Nucleus accumbens (tissue), 56 donors: ENCODE results near the gene ADAMTS18.
A peak's percentile ranks its signal among the peaks of the same experiment; 100 is the strongest.

Source experiments
- DNase-seq, 56 donors: peaks; one replicate each; lab custom pipeline; 2025; lab: John Stamatoyannopoulos, UW

The ADAMTS18 gene

GRCh38 chr16:77435272-77435820, 512 bp upstream of the ADAMTS18 start:
- no peak for DNase-seq

GRCh38 chr16:77434022-77434529, 758 bp downstream of the ADAMTS18 start:
- peak in 1 of 56 donors; percentile 5 for DNase-seq

- DNase-seq = no peak
These were observed 1.7 kb downstream of the ADAMTS18 start for GRCh38 chr16:77433146-77433545.

- no peak for DNase-seq
These were observed 2.6 kb downstream of the ADAMTS18 start for GRCh38 chr16:77432264-77432663.

GRCh38 chr16:77430787-77431585, 3.8 kb downstream of the ADAMTS18 start:
- peak in 3 of 56 donors; percentile 15 to 26 (median 26) for DNase-seq

GRCh38 chr16:77430360-77430759, 4.5 kb downstream of the ADAMTS18 start:
- peak in 2 of 56 donors; percentile 8 to 14 for DNase-seq

- peak in 3 of 56 donors; percentile 11 to 29 (median 27) for DNase-seq
These were observed 9.8 kb downstream of the ADAMTS18 start for GRCh38 chr16:77424871-77425604.

GRCh38 chr16:77422196-77422784, 12.5 kb downstream of the ADAMTS18 start:
- DNase-seq = no peak

GRCh38 chr16:77416939-77417480, 17.8 kb downstream of the ADAMTS18 start:
- DNase-seq = no peak

- DNase-seq = no peak
These were observed 20.0 kb downstream of the ADAMTS18 start for GRCh38 chr16:77414752-77415231.

GRCh38 chr16:77410449-77410848, 24.4 kb downstream of the ADAMTS18 start:
- DNase-seq = no peak

- no peak for DNase-seq
These were observed 25.5 kb downstream of the ADAMTS18 start for GRCh38 chr16:77409311-77409710.

- no peak for DNase-seq
These were observed 26.2 kb downstream of the ADAMTS18 start for GRCh38 chr16:77408607-77409006.

- DNase-seq = no peak
These were observed 28.2 kb downstream of the ADAMTS18 start for GRCh38 chr16:77406680-77407079.

- no peak for DNase-seq
These were observed 30.1 kb downstream of the ADAMTS18 start for GRCh38 chr16:77404775-77405174.

GRCh38 chr16:77403732-77404131, 31.1 kb downstream of the ADAMTS18 start:
- no peak for DNase-seq

GRCh38 chr16:77402672-77403071, 32.2 kb downstream of the ADAMTS18 start:
- no peak for DNase-seq

- DNase-seq = no peak
These were observed 32.7 kb downstream of the ADAMTS18 start for GRCh38 chr16:77402118-77402517.

- DNase-seq = no peak
These were observed 35.3 kb downstream of the ADAMTS18 start for GRCh38 chr16:77399546-77399945.

GRCh38 chr16:77399066-77399465, 35.8 kb downstream of the ADAMTS18 start:
- DNase-seq = no peak
